GM19438 (cell line): ENCODE data around the gene LMAN1L.

Source experiments
- ATAC-seq: cut with Tn5 transposase; IDR thresholded peaks from one replicate; pipeline ENCODE4 v1.9.1; 2021; ENCODE audit warnings: low read depth; ENCODE audit not compliant: unreplicated experiment

Gene LMAN1L

GRCh38 chr15:74792227-74793016, 20.2 kb upstream of the LMAN1L start:
- no peak for ATAC-seq

- ATAC-seq = no peak
Observed at GRCh38 chr15:74793135-74794028, 19.3 kb upstream of the LMAN1L start.

GRCh38 chr15:74794248-74794969, 18.2 kb upstream of the LMAN1L start:
- no peak for ATAC-seq

GRCh38 chr15:74794970-74795349, 17.7 kb upstream of the LMAN1L start:
- ATAC-seq = no peak

GRCh38 chr15:74795966-74796625, 16.5 kb upstream of the LMAN1L start:
- no peak for ATAC-seq

- ATAC-seq = no peak
Observed at GRCh38 chr15:74798388-74799254, 14.0 kb upstream of the LMAN1L start.

- no peak for ATAC-seq
Observed at GRCh38 chr15:74799255-74799855, 13.3 kb upstream of the LMAN1L start.

- ATAC-seq = no peak
Observed at GRCh38 chr15:74799856-74800558, 12.6 kb upstream of the LMAN1L start.

- no peak for ATAC-seq
Observed at GRCh38 chr15:74800559-74801094, 12.0 kb upstream of the LMAN1L start.

GRCh38 chr15:74801311-74801997, 11.2 kb upstream of the LMAN1L start:
- no peak for ATAC-seq

GRCh38 chr15:74802290-74802689, 10.3 kb upstream of the LMAN1L start:
- ATAC-seq = no peak

- no peak for ATAC-seq
Observed at GRCh38 chr15:74802862-74803447, 9.7 kb upstream of the LMAN1L start.

GRCh38 chr15:74804935-74805334, 7.7 kb upstream of the LMAN1L start:
- no peak for ATAC-seq

- ATAC-seq = no peak
Observed at GRCh38 chr15:74807282-74807681, 5.4 kb upstream of the LMAN1L start.

- ATAC-seq = no peak
Observed at GRCh38 chr15:74808078-74808839, 4.4 kb upstream of the LMAN1L start.

- ATAC-seq = no peak
Observed at GRCh38 chr15:74808840-74809229, 3.8 kb upstream of the LMAN1L start.

GRCh38 chr15:74809242-74809641, 3.4 kb upstream of the LMAN1L start:
- no peak for ATAC-seq
